Measurements from ENCODE around the gene EPB41L1. TPM values are rescaled to one million over a fixed set of nuclear protein-coding genes. Genes with fewer than 3 reads are reported as not detected.

EPB41L1 gene
- total and polyA plus RNA-seq, 2 donors from 2014 or later, result 53.2 to 230 TPM

- intact Hi-C loops (cut with DNase I), result no loop called here
- FAIRE-seq (no peak), DNase-seq (no peak)
- no peak for TF ChIP-seq CTCF (IDR thresholded peaks at IDR 0.05; ENCODE audit: borderline replicate concordance, extremely low read depth, insufficient read depth)
- no peaks in the 10 kb centered on the region for H3K27me3 ChIP-seq (ENCODE audit: control insufficient read depth, insufficient read depth, low read length)
- no peak overlapping the region for H3K4me3 ChIP-seq (ENCODE audit: low read length in 3 of 3)
- H3K9ac ChIP-seq (ENCODE audit: low read length in 3 of 3), result no peak overlapping the region
- H3K27ac ChIP-seq (ENCODE audit: low read depth in 2 of 2, low read length in 2 of 2), result no peak overlapping the region
- H3K9me3 ChIP-seq (ENCODE audit: control insufficient read depth in 2 of 3, insufficient read depth in 1 of 3, low read length in 3 of 3), result no peaks in the 10 kb centered on the region
- H3K36me3 ChIP-seq (ENCODE audit: control insufficient read depth in 2 of 3, insufficient read depth in 3 of 3, low read length in 3 of 3), result no peaks in the 10 kb centered on the region
- H3K4me1 ChIP-seq (ENCODE audit: control insufficient read depth in 2 of 3, insufficient read depth in 2 of 3, low read depth in 1 of 3, low read length in 3 of 3), result no peaks in the 10 kb centered on the region
These were observed 124.8 kb downstream of the EPB41L1 start for GRCh38 chr20:36279362-36279761.

DNA sequence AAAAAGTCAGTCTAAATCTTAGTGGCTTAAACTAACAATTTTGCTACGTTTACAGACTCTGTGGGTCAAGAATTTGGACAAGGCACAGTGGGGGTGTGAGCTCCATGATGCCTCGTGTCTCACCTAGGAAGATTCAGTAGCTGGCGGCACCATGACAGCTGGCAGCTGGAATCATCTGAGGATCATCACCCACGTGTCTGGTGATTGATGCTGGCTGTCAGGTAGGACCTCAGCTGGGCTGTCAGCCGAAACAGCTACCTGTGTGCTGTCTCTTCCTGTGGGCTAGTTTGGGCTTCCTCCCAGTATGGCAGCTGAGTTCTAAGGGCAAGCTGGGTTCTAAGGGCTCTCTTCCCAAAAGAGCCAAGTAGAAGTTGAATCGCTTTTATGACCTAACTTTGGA lies 125.2 kb downstream of the EPB41L1 start:
- DNase-seq (no peak), FAIRE-seq (no peak)
- no peaks in the 10 kb centered on the region for H3K27me3 ChIP-seq (ENCODE audit: control insufficient read depth, insufficient read depth, low read length)
- TF ChIP-seq CTCF (IDR thresholded peaks at IDR 0.05; ENCODE audit: borderline replicate concordance, extremely low read depth, insufficient read depth), result no peak
- H3K4me3 ChIP-seq (ENCODE audit: low read length in 3 of 3), result no peak overlapping the region
- intact Hi-C loops (cut with DNase I), result no loop called here
- H3K27ac ChIP-seq (ENCODE audit: low read depth in 2 of 2, low read length in 2 of 2), result no peak overlapping the region
- no peak overlapping the region for H3K9ac ChIP-seq (ENCODE audit: low read length in 3 of 3)
- H3K4me1 ChIP-seq (ENCODE audit: control insufficient read depth in 2 of 3, insufficient read depth in 2 of 3, low read depth in 1 of 3, low read length in 3 of 3), result no peaks in the 10 kb centered on the region
- no peaks in the 10 kb centered on the region for H3K9me3 ChIP-seq (ENCODE audit: control insufficient read depth in 2 of 3, insufficient read depth in 1 of 3, low read length in 3 of 3)
- no peaks in the 10 kb centered on the region for H3K36me3 ChIP-seq (ENCODE audit: control insufficient read depth in 2 of 3, insufficient read depth in 3 of 3, low read length in 3 of 3)

- Histone ChIP-seq H3K9me3 (ENCODE audit: control insufficient read depth in 2 of 3, insufficient read depth in 1 of 3, low read length in 3 of 3) (no peaks in the 10 kb centered on the region), H3K27me3 (ENCODE audit: control insufficient read depth, insufficient read depth, low read length) (no peaks in the 10 kb centered on the region), H3K36me3 (ENCODE audit: control insufficient read depth in 2 of 3, insufficient read depth in 3 of 3, low read length in 3 of 3) (no peaks in the 10 kb centered on the region), H3K4me1 (ENCODE audit: control insufficient read depth in 2 of 3, insufficient read depth in 2 of 3, low read depth in 1 of 3, low read length in 3 of 3) (no peaks in the 10 kb centered on the region), H3K27ac (ENCODE audit: low read depth in 2 of 2, low read length in 2 of 2) (no peak overlapping the region), H3K4me3 (ENCODE audit: low read length in 3 of 3) (no peak overlapping the region), H3K9ac (ENCODE audit: low read length in 3 of 3) (no peak overlapping the region)
- DNase-seq (no peak), FAIRE-seq (no peak)
- intact Hi-C loops (cut with DNase I), result no loop called here
- TF ChIP-seq CTCF (IDR thresholded peaks at IDR 0.05; ENCODE audit: borderline replicate concordance, extremely low read depth, insufficient read depth), result no peak
These were observed 127.3 kb downstream of the EPB41L1 start for GRCh38 chr20:36281785-36282380.

Other genes starting within 250 kb of the EPB41L1 start
- 74.7 TPM for gene SCAND1, start 200.2 kb upstream of the EPB41L1 start, total RNA-seq
- 184 TPM for gene SCAND1, start 200.2 kb upstream of the EPB41L1 start, polyA plus RNA-seq (ENCODE audit: insufficient read depth, low read depth, low replicate concordance)
- gene CNBD2, start 186.2 kb upstream of the EPB41L1 start, total RNA-seq, result 7.4 TPM
- gene CNBD2, start 186.2 kb upstream of the EPB41L1 start, polyA plus RNA-seq (ENCODE audit: insufficient read depth, low read depth, low replicate concordance), result 11.4 TPM
- 27.8 TPM for gene AAR2, start 81.7 kb downstream of the EPB41L1 start, total RNA-seq
- 29.7 TPM for gene AAR2, start 81.7 kb downstream of the EPB41L1 start, polyA plus RNA-seq (ENCODE audit: insufficient read depth, low read depth, low replicate concordance)
- gene DLGAP4, start 151.6 kb downstream of the EPB41L1 start, total RNA-seq, result 62.4 TPM
- gene DLGAP4, start 151.6 kb downstream of the EPB41L1 start, polyA plus RNA-seq (ENCODE audit: insufficient read depth, low read depth, low replicate concordance), result 19.6 TPM

Measured in kidney (tissue), 14 donors.